Panc1 (cell line): ENCODE data around the gene GLRA3.

ENCODE experiments used
- POLR2AphosphoS5 ChIP-seq: IDR thresholded peaks from 2 replicates; pipeline ENCODE4 v1.6.1; 2012; ENCODE audit warnings: mild to moderate bottlenecking, low read depth, low read length, moderate library complexity
- TCF7L2 ChIP-seq: IDR thresholded peaks from 2 replicates; pipeline ENCODE4 v1.6.1; 2011; ENCODE audit warnings: mild to moderate bottlenecking, low read depth, low read length, inconsistent platforms
- TF ChIP-seq, protein P1 (sequence below): fragments of 450-650 bp; IDR thresholded peaks from 2 replicates; pipeline ENCODE4 v1.5.1; 2017; ENCODE audit warnings: mild to moderate bottlenecking

- TF ChIP-seq, protein P1, sequence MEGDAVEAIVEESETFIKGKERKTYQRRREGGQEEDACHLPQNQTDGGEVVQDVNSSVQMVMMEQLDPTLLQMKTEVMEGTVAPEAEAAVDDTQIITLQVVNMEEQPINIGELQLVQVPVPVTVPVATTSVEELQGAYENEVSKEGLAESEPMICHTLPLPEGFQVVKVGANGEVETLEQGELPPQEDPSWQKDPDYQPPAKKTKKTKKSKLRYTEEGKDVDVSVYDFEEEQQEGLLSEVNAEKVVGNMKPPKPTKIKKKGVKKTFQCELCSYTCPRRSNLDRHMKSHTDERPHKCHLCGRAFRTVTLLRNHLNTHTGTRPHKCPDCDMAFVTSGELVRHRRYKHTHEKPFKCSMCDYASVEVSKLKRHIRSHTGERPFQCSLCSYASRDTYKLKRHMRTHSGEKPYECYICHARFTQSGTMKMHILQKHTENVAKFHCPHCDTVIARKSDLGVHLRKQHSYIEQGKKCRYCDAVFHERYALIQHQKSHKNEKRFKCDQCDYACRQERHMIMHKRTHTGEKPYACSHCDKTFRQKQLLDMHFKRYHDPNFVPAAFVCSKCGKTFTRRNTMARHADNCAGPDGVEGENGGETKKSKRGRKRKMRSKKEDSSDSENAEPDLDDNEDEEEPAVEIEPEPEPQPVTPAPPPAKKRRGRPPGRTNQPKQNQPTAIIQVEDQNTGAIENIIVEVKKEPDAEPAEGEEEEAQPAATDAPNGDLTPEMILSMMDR = no peak
- no peak for TF ChIP-seq POLR2AphosphoS5
- TF ChIP-seq TCF7L2 = no peak
These were observed 138.4 kb downstream of the GLRA3 start for GRCh38 chr4:174690665-174691064.
